ENCODE data around the gene ELOVL7.
"Not testable (repeated sequence)": the region's sequence is repeated elsewhere in the genome, so short reads cannot be mapped to it uniquely, and the experiment has no call there.

The ELOVL7 gene

DNA sequence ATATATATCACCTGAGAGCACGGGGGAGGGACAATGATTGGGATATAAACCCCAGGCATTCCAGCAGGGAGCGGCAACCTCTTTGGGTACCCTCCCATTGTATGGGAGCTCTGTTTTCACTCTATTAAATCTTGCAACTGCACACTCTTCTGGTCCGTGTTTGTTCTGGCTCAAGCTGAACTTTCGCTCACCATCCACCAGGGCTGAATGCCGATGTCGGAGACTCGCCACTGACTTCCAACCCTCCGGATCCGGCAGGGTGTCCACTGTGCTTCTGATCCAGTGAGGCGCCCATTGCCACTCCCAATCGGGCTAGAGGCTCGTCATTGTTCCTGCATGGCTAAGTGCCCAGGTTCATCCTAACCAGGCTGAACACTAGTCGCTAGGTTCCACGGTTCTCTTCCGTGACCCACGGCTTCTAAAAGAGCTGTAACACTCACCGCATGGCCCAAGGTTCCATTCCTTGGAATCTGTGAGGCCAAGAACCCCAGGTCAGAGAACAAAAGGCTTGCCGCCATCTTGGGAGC is 48.6 kb downstream of the ELOVL7 start:
- DNase-seq (ENCODE audit: low read depth in 2 of 2): not testable (repeated sequence)

DNA sequence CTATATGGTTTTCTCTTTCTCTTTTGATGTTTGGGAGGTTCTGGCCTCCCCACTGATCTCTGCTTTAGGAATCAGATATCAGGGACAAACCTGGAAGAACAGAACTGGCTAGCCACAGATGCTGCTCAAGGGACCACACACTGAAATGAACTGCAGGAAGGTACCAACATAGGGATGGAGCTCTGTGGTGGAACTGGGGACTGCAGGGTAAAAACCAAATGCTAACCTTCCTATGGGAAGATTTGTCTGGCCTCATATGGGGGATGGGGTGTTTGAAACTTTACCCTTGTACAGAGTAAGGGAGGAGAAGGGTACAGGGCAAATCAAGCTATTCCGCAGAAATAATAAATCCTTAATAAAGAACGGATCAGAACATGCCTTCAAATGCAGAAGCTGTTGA is 49.4 kb downstream of the ELOVL7 start:
- no peak for DNase-seq (ENCODE audit: low read depth in 2 of 2)

DNA sequence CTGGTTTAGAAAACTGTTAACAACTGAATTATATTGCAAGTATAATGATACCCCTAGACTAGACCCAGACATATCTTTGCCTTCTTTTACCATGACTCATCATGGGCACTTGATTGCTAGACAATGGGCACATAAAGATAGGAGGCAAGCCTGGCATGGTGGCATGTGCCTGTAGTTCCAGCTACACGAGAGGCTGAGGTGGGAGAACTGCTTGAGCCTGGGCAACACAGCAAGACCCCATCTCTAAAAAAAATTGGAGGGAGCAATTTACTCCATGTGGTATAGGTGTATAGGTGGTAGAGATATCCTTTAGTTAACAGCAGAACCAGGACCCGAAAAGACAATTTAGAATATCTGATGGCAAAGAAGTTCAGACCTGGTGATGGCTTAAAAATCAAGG is 51.6 kb downstream of the ELOVL7 start:
- no peak for DNase-seq (ENCODE audit: low read depth in 2 of 2)

DNA sequence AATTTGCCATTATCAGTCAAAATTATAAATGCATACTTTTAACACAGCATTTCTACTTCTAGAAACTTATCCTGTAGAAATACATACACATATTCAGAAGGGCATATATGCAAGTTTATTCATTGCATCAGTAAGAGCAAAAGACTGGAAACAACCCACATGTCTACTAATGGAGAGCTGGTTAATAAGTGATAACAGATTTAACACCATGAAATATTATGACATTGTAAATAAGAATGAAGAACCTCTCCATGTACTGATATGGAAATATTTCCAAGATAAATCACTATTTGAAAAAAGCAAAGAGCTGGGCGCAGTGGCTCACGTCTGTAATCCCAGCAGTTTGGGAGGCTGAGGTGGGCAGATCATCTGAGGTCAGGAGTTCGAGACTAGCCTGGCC is 54.5 kb downstream of the ELOVL7 start:
- DNase-seq (ENCODE audit: low read depth in 2 of 2): no peak

DNA sequence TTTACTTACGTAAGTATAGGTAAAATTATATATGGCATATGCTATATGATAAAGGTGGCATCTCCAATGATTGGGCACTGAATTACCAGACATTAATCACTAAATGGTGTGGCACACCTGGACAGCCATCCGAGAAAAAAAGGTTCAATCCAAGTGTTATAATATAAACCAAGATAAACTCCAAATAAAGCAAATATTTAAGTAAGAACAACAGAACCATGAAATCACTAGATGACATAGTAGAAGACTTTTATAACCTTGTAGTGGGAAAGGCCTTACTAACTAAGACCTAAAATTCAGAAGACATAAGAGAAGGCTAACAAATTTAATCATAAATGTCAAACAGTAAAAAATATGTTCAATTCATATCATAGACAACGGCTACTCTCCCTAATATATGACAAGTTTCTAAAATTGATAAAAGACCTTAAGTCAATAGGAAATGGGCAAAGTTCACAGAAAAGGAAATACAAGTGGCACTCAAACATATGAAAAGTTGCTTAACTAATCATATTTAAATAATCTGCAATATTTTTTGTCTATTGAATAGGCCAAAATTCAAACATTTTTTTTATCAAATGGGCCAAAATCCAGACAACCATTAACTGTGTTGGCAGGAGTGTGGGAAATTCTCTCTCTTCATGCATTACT is 55.1 kb downstream of the ELOVL7 start:
- no peak for DNase-seq (ENCODE audit: low read depth in 2 of 2)

DNA sequence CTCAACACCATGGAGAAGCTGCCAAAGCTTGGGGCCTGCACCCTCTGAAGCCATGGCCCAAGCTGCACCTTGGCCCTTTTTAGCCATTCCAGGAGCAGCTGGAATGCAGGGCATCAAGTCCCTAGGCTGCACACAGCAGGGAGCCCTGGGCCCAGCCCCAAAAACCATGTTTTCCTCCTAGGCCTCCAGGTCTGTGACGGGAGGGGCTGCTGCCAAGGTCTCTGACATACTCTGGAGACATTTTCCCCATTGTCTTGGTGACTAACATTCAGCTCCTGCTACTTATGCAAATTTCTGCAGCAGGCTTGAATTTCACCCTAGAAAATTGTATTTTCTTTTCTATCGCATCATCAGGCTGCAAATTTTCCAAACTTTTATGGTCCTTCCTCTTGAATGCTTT is 64.6 kb downstream of the ELOVL7 start:
- DNase-seq (ENCODE audit: low read depth in 2 of 2): no peak

DNA sequence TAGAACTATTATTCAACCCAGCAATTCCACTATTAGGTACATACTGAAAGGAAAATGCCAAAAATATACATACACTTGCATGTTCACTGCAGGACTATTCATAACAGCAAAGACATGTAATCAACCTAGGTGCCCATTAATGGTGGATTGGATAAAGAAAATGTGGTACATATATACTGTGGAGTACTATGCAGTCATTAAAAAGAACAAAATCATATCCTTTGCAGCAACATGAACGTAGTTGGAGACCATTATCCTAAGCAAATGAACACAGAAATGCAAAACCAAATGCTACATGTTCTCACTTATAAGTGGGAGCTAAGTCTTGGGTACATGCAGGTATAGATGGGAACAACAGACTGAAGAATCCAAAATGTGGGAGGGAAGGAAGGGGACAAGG is 67.7 kb downstream of the ELOVL7 start:
- no peak for DNase-seq (ENCODE audit: low read depth in 2 of 2)

DNA sequence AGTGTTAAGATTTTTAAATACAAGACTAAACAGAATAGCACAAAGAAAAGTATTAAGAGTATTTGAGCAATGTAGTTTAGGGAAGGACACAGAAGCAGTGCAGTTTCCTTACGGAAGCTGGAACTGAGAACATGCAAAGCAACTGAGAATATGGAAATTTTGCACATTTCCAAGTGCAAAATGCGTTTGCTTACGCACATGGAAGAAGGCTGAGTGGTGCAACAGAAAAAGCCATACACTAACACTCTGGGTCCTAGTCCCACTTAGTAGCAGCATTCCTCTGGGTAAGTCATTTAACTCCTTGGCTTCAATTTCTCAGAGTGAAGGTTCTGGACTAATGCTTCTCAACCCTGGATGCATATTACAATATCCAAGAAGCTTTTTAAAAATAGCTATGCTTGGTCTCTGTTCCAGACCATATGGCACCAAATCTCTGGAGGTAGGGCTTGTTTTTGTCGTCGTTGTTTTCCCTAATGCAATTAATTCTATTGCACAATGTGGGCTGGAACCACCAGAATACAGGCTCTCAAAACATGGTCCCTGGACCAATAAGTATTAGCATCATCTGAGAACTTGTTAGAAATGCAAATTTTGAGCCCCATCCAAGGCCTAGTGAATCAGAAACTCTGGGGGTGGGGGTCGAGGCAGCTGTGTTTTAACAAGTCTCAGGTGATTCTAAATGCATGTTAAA is 78.9 kb downstream of the ELOVL7 start:
- no peak for DNase-seq (ENCODE audit: low read depth in 2 of 2)

DNA sequence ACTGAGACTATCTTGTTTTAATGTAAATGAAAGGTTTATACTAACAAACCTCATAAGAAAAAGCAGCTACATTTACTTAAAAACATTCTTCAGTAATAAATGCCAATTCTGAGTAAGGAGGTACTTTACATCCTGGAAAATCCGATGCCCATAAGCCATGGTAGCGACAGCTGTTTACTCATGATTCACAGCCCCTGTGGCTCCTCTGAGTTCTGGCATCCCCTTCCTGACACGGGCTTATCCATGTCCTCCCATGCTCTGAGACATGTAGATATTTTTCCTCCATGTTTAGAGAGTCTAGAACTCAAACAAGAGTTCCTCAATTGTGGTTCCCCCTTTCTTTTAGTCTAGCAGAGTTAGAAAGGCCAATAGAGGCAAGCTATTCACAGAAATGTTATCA is 81.0 kb downstream of the ELOVL7 start:
- no peak for DNase-seq (ENCODE audit: low read depth in 2 of 2)

DNA sequence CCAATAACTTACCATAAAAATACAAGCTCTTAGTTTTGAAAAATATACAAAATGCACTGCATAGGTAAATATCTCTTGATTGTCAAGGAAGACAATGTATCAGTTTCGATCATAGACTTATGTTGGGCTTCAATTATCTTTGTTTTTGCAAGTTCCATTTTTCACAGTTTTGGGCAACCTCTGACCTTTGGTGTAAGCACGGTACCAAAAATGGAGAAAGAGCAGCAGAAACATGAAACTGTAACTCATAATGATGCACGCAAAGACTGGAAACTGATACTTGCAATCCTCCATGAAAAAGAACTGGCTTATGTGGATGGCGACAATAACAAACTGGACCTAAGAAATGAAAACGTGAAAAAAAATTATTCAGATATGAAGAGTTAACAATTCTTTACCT is 89.6 kb downstream of the ELOVL7 start:
- no peak for DNase-seq (ENCODE audit: low read depth in 2 of 2)

DNA sequence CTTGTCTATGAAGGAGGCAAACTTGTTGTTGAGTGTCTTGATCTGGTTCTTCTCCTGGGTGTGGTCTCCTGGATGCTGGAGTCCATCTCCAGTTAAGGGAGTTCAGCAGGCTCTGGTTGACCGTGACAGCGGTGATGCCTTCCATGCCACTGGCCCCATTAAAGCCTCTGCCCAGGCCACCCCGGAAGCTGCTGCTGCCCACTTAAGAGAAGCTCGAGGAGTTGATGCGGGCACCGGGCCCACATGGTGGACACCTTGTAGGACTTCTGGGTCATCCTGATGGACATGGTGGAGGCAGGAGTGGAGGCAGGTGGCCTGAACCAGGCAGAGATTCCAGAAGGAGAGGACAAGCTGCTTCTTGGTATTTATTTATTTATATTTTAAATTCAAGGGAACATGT is 99.4 kb downstream of the ELOVL7 start:
- no peak for DNase-seq (ENCODE audit: low read depth in 2 of 2)

DNA sequence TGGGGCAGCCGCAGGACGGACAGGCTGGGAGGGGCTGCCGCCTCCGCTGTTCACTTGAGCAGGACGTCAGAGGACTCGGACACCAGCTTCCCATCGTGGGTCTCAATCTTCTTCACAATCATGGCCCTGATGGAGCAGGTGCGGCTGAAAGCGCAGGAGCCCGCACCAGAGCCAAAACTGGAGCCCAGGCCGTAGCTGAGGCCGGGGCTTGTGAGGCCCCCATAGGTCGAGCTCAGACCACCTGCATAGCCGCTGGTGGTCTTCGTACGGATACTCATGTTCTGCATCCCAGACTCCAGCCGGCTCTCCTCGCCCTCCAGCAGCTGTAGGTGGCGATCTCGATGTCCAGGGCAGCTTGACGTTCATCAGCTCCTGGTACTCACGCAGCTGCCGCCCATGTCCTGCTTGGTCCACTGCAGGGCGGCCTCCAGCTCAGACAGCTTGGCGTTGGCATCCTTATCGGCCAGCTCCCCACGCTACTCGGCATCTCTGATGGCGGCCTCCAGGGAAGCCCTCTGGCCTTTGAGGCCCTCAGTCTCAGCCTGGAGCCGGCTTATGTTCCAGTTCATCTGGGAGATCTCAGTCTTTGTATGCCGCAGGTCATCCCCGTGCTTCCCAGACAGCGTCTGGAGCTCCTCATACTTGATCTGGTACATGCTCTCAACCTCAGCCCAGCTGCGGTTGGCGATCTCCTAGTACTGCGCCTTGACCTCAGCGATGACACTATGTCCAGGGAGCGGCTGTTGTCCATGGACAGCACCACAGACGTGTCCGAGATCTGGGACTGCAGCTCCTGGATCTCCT is 100.4 kb downstream of the ELOVL7 start:
- no peak for DNase-seq (ENCODE audit: low read depth in 2 of 2)

DNA sequence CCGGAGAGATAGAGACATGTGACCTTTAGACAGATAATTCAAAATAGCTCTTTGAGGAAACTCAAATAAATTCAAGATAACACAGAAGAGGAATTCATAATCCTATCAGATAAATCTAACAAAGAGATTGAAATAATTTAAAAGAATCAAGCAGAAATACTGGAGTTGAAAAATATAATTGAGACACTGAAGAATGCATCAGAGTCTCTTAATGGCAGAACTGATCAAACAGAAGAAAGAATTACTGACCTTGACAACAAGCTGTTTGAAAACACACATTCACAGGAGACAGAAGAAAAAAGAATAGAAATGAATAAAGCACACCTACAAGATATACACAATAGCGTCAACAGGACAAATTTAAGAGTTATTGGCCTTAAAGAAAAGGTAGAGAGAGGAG is 103.7 kb downstream of the ELOVL7 start:
- DNase-seq (ENCODE audit: low read depth in 2 of 2): no peak

DNA sequence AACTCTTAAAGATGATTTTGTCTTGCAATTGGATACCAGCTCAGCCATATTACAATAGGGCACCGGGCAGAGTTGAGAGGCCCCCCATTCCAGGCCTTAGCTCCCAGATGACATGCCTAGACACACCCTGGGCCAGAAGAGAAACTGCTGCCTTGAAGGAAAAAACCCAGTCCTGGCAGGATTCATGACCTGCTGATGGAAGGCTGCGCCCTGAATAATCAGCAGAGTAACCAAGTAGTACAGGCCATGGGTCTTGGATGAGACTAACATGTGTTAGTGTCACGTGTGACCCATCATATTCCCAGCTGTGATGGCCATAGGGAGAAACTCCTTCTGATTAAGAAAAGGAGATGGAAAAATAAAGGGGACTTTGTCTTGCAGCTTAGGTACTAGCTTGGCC is 105.1 kb downstream of the ELOVL7 start:
- no peak for DNase-seq (ENCODE audit: low read depth in 2 of 2)

DNA sequence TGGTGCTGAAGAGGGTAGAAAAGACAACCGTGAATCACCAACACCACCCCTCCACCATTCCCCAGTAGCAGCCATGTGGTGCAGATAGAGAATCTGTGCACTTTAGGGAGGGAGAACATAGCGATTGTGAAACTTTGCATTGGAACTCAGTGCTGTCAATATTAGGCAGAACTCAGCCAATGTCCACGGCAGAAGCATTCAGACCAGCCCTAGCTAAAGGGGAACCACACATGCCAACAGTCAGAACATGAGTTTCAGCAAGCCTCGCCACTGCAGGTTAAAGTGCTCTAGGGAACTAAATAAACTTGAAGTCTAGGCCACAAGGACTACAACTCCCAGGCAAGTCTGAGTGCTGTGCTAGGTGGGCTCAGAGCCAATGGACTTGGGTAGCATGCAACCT is 105.6 kb downstream of the ELOVL7 start:
- DNase-seq (ENCODE audit: low read depth in 2 of 2): no peak

DNA sequence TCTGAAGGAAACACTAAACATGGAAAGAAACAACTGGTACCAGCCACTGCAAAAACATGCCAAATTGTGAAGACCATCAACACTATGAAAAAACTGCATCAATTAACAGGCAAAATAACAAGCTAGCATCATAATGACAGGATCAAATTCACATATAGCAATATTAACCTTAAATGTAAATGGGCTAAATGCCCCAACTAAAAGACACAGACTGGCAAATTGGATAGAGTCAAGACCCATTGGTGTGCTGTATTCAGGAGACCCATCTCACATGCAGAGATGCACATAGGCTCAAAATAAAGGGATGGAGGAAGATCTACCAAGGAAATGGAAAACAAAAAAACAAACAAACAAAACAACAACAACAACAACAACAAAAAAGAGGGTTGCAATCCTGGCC is 113.2 kb downstream of the ELOVL7 start:
- DNase-seq (ENCODE audit: low read depth in 2 of 2): not testable (repeated sequence)

DNA sequence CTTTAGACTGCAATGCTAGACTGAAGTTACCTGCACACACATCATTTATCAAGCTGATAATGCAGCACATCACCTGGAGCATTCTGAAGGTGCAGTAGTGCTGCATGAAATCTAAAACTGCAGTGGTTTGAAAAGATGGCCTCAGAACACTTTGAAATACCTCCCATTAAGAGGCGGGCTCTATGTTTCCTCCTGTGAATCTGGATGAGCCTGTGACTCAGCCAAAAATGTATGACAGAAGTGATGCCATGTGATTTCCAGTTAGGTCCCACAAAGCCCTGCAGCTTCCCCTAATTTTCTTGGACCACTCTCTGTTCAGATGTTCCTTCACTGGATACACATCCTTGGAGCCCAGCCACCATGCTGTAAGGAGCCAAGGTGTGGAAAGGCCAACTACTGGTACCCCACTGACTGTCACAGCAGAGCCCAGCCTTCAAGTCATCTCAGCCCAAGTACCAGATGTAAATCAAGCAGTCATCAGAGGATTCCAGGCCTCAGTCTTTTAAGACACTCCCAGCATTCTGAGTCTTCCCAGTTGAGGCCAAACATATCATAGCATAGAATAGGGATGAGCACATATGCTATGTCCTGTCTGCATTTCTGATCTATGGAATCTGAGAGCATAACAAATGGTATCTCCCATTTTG is 116.9 kb downstream of the ELOVL7 start:
- no peak for DNase-seq (ENCODE audit: low read depth in 2 of 2)

DNA sequence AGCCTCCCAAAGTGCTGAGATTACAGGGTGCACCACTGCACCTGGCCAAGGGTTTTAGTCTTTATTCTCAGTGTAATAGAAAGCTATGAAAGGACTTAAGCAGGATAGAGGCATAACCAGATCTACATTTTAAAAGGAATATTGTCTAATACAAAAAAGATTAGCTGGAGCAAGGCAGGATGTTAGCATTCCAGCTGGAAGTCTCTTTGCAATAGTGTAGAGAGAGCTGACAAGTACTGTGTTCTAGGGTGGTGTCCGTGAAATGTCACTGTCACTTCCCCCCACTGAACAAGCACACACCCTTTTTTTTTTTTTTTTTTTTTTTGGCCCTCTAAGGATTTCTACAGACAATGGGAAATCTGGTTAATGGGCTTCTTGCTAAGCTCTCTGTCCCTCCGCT is 119.9 kb downstream of the ELOVL7 start:
- DNase-seq (ENCODE audit: low read depth in 2 of 2): no peak

DNA sequence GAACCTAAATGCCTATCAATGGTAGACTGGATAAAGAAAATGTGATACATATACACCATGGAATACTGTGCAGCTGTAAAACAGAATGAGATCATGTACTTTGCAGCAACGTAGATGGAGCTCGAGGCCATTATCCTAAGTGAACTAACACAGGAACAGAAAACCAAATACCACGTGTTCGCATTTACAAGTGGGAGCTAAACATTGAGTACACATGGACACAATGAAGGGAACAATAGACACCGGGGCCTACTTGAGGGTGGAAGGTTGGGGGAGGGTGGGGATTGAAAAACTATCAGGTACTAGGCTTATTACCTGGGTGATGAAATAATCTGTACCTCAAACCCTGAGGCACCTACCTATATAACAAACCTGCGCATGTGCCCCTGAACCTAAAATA is 121.7 kb downstream of the ELOVL7 start:
- DNase-seq (ENCODE audit: low read depth in 2 of 2): no peak

DNA sequence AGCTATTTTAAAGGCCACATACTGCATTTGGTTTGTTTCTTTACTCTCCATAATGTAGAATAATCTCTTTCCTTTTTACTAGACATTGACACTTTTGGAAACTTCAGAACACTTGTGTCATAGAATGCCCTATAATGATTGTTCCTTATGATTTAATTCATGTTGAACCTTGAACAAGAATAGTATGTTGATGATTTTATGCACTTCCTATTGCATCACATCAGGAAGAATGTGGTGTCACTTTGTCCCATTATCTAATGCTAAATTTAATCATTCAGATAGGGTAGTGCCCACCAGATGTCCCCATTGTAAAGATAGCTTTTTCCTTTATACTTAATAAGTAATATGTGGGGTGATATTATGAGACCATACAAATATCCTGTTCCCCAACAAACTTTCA is 124.7 kb downstream of the ELOVL7 start:
- no peak for DNase-seq (ENCODE audit: low read depth in 2 of 2)

DNA sequence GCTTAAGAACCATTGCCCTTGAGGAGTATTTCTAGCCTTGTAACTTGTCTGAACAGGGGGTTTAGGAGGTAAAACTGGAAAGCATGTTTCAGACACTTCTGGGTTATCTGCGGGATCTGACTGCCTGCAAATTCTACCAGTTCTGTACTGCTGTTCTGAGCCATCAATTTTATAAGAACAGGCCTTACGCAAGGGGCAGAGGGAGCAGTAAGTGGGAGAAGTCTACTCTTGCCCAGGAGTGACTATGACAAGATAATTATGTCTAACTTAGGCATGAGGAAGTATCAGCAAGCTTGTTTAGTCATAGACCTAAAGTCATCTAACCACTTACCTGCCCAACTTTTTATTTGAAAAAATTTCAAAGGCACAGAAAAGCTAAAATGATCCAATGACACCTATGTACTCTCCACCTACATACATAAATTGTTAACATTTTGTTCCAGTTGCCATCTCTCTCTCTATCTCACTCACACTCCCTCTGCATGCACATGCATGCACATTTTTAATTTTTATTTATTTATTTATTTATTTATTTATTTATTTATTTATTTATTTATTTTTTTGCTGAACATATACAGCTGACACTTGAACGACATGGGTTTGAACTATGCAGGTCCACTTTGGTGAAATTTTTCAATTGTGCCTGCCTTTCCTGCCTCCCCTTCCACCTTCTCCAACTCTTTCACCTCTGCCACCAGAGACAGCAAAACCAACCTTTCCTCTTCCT is 125.7 kb downstream of the ELOVL7 start:
- no peak for DNase-seq (ENCODE audit: low read depth in 2 of 2)
